K562 (cell line): ENCODE data around the gene THSD8. TPM values are rescaled to one million over a fixed set of nuclear protein-coding genes. Genes with fewer than 3 reads are reported as not detected.
A peak's percentile ranks its signal among the peaks of the same experiment; 100 is the strongest.

Source experiments
- E2F4 ChIP-seq: sonication (generic); formaldehyde crosslinking; IDR thresholded peaks from 2 replicates; pipeline ENCODE4 v1.8.0; 2022; ENCODE audit warnings: mild to moderate bottlenecking, low read depth, missing genetic modification reagents
- ELF1 ChIP-seq: fragments of 200-800 bp; sonication (Bioruptor generic); IDR thresholded peaks from 2 replicates; pipeline ENCODE4 v1.6.1; 2016; ENCODE audit warnings: missing genetic modification characterization, missing compliant biosample characterization
- FOXK2 ChIP-seq, 2 experiments: fragments of 450-650 bp; IDR thresholded peaks in 1 of 2; conservative IDR thresholded peaks in 1 of 2; 2 replicates each; pipeline ENCODE4 v1.6.1; 2016; ENCODE audit warnings: low read depth in 2 of 2, mild to moderate bottlenecking in 1 of 2
- HMGXB4 ChIP-seq: sonication (generic); formaldehyde crosslinking; IDR thresholded peaks from 2 replicates; pipeline ENCODE4 v1.8.1; 2023; ENCODE audit warnings: mild to moderate bottlenecking, missing genetic modification reagents
- KDM5B ChIP-seq: fragments of 200-600 bp; sonication (generic); IDR thresholded peaks from 2 replicates; pipeline ENCODE4 v1.6.1; 2012; ENCODE audit warnings: low read depth, mild to moderate bottlenecking, moderate library complexity, low read length, control low read depth, inconsistent platforms; ENCODE audit not compliant: insufficient replicate concordance
- MAX ChIP-seq: sonication (generic); formaldehyde crosslinking; IDR thresholded peaks from 2 replicates; pipeline ENCODE4 v1.9.0; 2022; ENCODE audit warnings: mild to moderate bottlenecking, missing genetic modification reagents
- NFE2L1 ChIP-seq: fragments of 450-650 bp; IDR thresholded peaks from 2 replicates; pipeline ENCODE4 v1.6.1; 2016; ENCODE audit warnings: missing genetic modification characterization, low read depth, mild to moderate bottlenecking, missing compliant biosample characterization, moderate library complexity, borderline replicate concordance
- SAP30 ChIP-seq: fragments of 200-600 bp; sonication (generic); IDR thresholded peaks from 2 replicates; pipeline ENCODE4 v1.6.1; 2012; ENCODE audit warnings: borderline replicate concordance, low read depth, mild to moderate bottlenecking, moderate library complexity, low read length, control low read depth, inconsistent platforms; ENCODE audit not compliant: insufficient read depth, poor library complexity, severe bottlenecking
- TAF15 ChIP-seq: fragments of 200-400 bp; formaldehyde crosslinking; IDR thresholded peaks from 2 replicates; pipeline ENCODE4 v1.6.1; 2017; ENCODE audit warnings: mild to moderate bottlenecking, low read depth, low read length, moderate library complexity
- TGIF2 ChIP-seq: sonication (generic); formaldehyde crosslinking; IDR thresholded peaks from 2 replicates; pipeline ENCODE4 v1.8.1; 2022; ENCODE audit warnings: mild to moderate bottlenecking, missing genetic modification reagents, moderate library complexity
- ZNF316 ChIP-seq: fragments of 450-650 bp; IDR thresholded peaks from 2 replicates; pipeline ENCODE4 v1.6.1; 2016
- ZNF431 ChIP-seq: sonication (generic); formaldehyde crosslinking; IDR thresholded peaks from 2 replicates; pipeline ENCODE4 v1.8.0; 2022; ENCODE audit warnings: mild to moderate bottlenecking, missing genetic modification reagents
- ZNF764 ChIP-seq: fragments of 250-450 bp; sonication (Bioruptor Pico); IDR thresholded peaks from 2 replicates; pipeline ENCODE4 v1.4.0; 2020; ENCODE audit warnings: low read depth, mild to moderate bottlenecking, moderate library complexity
- polyA plus RNA-seq, 8 experiments: library from polyadenylated mRNA; depleted of rRNA in 4 of 8; stranded (reverse) in 5 of 8; unstranded in 3 of 8; fragments of >200 nt; fragmentation: Nextera tagmentation in 2 of 8; fragmentation: Illumina TruSeq in 1 of 8; extraction: Ambion mirVana in 2 of 8; extraction: Trizol in 1 of 8; gene quantifications; 2 replicates each; pipeline versions ENCODE4 v1.2.1 to v1.2.3, GENCODE V29; 2011 to 2014; ENCODE audit warnings: inconsistent platforms in 1 of 8, missing spikeins in 1 of 8
- total RNA-seq, 7 experiments: library from RNA; depleted of rRNA in 6 of 7; stranded (reverse); fragments of >200 nt in 6 of 7; fragmentation: Illumina TruSeq in 2 of 7; extraction: Trizol in 2 of 7; gene quantifications; 2 replicates each; pipeline versions ENCODE4 v1.2.1 to v1.2.3, GENCODE V29; 2011 to 2021; ENCODE audit warnings: low replicate concordance in 1 of 7
- TF ChIP-seq, protein P1 (sequence below): fragments of 250-450 bp; sonication (Bioruptor Pico); IDR thresholded peaks from 2 replicates; pipeline ENCODE4 v1.8.0; 2021; ENCODE audit warnings: moderate library complexity, mild to moderate bottlenecking, inconsistent platforms
- TF ChIP-seq, protein P2 (sequence below): fragments of 250-450 bp; sonication (Bioruptor Pico); IDR thresholded peaks from 2 replicates; pipeline ENCODE4 v1.5.0; 2021
- TF ChIP-seq, protein P3 (sequence below): conservative IDR thresholded peaks from 2 replicates; pipeline ENCODE4 v1.6.1; 2011; ENCODE audit warnings: low read depth, mild to moderate bottlenecking, low read length; ENCODE audit not compliant: control insufficient read depth

The THSD8 gene
- total and polyA plus RNA-seq, 9 of the 15 experiments (the other 6 are each of a cell fraction or from before 2014, with no cell fraction given) = 8.4 to 42.4 (median 19.9) TPM; not detected in 2

- TF ChIP-seq, protein P1, sequence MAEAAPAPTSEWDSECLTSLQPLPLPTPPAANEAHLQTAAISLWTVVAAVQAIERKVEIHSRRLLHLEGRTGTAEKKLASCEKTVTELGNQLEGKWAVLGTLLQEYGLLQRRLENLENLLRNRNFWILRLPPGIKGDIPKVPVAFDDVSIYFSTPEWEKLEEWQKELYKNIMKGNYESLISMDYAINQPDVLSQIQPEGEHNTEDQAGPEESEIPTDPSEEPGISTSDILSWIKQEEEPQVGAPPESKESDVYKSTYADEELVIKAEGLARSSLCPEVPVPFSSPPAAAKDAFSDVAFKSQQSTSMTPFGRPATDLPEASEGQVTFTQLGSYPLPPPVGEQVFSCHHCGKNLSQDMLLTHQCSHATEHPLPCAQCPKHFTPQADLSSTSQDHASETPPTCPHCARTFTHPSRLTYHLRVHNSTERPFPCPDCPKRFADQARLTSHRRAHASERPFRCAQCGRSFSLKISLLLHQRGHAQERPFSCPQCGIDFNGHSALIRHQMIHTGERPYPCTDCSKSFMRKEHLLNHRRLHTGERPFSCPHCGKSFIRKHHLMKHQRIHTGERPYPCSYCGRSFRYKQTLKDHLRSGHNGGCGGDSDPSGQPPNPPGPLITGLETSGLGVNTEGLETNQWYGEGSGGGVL (CRISPR knock-in tag) = no peak
- TF ChIP-seq SAP30 (peak; percentile 67), ZNF316 (no peak), ELF1 (tag) (peak; percentile 79), TGIF2 (CRISPR knock-in tag) (0 out of 2 replicates have a peak, but pooled peaks have one; percentile 81), NFE2L1 (tag) (no peak), FOXK2 (conservative IDR thresholded peaks at IDR 0.05 in 1 of 2, IDR thresholded peaks at IDR 0.05 in 1 of 2; ENCODE audit: low read depth in 2 of 2) (peak in 1 of 2 experiments; percentile 35; a peak in 1 of 4 replicates), KDM5B (peak; percentile 72), E2F4 (0 out of 2 replicates have a peak, but pooled peaks have one; percentile 29), ZNF764 (CRISPR knock-in tag) (no peak), TAF15 (peak; percentile 82), ZNF431 (peak; percentile 78), HMGXB4 (no peak), MAX (CRISPR knock-in tag) (peak; percentile 91)
- TF ChIP-seq, protein P2, sequence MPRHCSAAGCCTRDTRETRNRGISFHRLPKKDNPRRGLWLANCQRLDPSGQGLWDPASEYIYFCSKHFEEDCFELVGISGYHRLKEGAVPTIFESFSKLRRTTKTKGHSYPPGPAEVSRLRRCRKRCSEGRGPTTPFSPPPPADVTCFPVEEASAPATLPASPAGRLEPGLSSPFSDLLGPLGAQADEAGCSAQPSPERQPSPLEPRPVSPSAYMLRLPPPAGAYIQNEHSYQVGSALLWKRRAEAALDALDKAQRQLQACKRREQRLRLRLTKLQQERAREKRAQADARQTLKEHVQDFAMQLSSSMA = peak; percentile 80; the same call in 1 of the 2 replicates
- TF ChIP-seq, protein P3, sequence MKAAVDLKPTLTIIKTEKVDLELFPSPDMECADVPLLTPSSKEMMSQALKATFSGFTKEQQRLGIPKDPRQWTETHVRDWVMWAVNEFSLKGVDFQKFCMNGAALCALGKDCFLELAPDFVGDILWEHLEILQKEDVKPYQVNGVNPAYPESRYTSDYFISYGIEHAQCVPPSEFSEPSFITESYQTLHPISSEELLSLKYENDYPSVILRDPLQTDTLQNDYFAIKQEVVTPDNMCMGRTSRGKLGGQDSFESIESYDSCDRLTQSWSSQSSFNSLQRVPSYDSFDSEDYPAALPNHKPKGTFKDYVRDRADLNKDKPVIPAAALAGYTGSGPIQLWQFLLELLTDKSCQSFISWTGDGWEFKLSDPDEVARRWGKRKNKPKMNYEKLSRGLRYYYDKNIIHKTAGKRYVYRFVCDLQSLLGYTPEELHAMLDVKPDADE = 0 out of 2 replicates have a peak, but pooled peaks have one; percentile 41
Observed at GRCh38 chr19:12792051-12792852, 9.6 kb upstream of the THSD8 start (continued).
